Globus pallidus (tissue), 1 donor: ENCODE measurements around the gene UVRAG.
"Not testable (repeated sequence)": the region's sequence is repeated elsewhere in the genome, so short reads cannot be mapped to it uniquely, and the experiment has no call there.

Experiments
- DNase-seq: peaks from one replicate; pipeline ENCODE4 v3.0.0-alpha.2; 2015; ENCODE audit warnings: low spot score

Gene UVRAG

GRCh38 chr11:76074148-76075095, 259.4 kb downstream of the UVRAG start:
- DNase-seq, result no peak

DNA sequence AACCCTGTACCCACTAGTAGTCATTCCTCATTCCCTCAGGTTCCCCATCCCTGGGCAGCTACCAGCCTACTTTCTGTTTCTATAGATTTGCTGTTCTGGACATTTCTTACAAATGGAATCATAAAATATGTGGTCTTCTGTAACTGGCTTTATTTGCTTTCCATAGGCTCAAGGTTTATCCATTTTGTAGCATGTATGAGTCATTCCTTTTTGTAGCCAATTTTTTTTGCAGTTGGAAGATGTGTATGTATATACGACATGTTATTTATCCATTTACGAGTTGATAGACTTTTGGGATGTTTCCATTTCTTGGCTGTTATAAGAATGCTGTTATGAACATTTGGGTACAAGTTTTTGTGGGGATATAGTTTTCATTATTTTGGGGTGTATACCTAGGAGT, 260.7 kb downstream of the UVRAG start:
- DNase-seq, result no peak

GRCh38 chr11:76076253-76076652, 261.2 kb downstream of the UVRAG start:
- DNase-seq, result not testable (repeated sequence)

DNA sequence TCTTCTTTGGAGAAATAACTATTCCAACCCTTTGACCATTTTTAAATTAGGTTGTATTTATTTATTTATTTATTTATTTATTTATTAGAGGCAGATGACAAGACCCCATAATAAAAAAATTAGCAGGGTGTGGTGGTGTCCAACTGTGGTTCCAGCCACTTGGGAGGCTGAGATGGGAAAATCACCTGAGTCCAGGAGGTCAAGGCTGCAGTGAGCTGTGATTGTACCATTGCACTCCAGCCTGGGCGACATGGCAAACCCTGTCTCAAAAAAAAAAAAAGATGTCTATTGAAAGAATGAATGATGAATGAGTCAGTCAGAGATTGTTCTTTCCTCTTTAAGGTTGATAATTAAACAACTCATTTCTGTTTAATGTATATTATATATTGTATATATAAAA, 261.7 kb downstream of the UVRAG start:
- no peak for DNase-seq

GRCh38 chr11:76077575-76078150, 262.7 kb downstream of the UVRAG start:
- peak; percentile 35 for DNase-seq

DNA sequence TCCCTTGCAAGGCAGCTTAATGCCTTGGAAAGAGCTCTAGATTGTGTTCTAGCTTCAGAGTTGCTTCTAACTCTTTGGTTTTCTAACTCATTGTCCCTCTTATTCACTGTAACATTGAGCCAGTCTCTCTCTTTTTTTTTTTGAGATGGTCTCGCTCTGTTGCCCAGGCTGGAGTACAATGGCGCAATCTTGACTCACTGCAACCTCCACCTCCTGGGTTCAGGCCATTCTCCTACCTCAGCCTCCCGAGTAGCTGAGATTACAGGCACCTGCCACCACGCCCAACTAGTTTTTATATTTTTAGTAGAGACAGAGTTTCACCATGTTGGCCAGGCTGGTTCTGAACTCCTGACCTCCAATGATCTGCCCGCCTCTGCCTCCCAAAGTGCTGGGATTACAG, 266.1 kb downstream of the UVRAG start:
- not testable (repeated sequence) for DNase-seq

DNA sequence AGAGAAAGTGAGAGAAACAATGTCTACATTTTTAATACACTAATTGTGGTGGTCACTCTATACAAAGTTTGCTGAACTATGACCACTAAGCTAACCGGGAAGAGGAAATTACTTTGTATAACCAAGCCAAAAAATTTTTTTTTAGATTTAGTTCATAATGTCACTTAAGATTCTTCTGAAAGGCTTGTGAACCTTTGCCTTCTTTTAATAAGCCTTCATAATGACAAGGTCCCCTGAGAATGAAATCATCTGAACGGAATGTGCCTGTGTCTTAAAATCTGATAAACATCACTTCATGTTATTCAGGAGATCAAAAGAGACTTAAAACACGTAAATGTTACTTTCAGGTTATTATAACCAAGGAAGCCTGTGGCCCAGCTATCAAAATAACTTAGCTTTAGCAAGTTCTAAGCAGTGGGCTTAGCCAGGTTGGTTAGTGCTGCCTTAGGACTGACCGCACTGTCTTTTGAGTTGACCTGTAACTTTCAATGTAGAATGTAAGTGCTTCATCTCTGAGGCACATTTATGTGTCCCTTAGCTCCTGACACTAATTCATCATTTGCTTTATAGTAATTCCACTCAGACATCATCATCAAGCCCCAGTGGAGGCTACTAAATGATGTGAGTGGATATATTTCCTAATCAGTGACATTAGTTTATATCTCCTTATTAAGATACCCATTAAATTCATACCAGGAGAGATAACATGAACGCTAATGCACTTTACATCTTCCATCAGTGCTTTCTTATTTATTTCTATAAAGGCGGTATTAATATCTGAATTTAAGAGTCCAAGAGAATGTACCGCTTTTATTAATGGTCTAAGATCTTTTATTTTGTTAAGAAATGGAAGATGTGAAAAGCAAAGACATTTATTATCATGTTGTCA, 268.8 kb downstream of the UVRAG start:
- no peak for DNase-seq

- DNase-seq, result no peak
Measured at GRCh38 chr11:76085270-76085669, 270.3 kb downstream of the UVRAG start.

GRCh38 chr11:76086743-76087635, 272.0 kb downstream of the UVRAG start:
- no peak for DNase-seq

GRCh38 chr11:76087749-76088148, 272.7 kb downstream of the UVRAG start:
- no peak for DNase-seq

- no peak for DNase-seq
Measured at GRCh38 chr11:76088511-76088910, 273.5 kb downstream of the UVRAG start.

DNA sequence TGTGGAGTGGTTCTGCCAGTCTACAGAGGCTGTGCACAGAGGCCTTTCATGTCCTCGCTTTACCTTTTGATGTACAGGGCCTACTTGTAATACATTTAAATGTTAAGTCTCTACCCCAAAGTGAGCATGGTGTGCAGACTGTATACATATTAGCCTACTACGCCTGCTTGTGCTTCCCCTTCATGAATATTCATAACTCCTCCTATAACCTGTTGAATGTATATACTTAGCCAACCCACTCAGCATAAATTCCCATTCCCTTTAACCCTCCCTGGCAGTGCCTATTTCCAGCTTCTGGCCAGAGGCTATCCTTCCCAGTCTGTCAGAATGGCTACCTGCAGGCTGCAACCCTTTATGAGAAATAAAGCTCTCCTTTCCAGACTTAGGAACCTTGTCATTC, 275.2 kb downstream of the UVRAG start:
- no peak for DNase-seq

- no peak for DNase-seq
Measured at GRCh38 chr11:76090821-76091220, 275.8 kb downstream of the UVRAG start.

DNA sequence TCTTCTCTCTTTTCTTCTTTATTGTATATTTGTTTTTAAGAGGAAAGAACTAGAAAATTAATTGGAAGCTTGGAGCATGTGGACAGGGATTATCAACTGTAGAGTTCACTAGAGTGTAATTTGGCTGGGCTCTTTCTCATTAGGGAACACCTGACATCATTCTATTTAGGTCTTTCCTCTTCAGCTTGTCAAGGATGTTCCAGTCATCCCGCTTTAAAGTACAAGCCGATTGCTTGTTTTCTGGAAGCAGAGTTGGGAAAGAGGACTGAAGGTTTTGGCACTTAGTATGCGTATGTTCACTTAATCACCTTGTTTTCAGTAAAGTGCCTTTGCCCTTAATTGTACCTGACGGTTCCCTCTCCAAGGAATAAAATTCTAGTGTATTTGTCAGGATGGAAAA, 279.7 kb downstream of the UVRAG start:
- DNase-seq, result no peak

DNA sequence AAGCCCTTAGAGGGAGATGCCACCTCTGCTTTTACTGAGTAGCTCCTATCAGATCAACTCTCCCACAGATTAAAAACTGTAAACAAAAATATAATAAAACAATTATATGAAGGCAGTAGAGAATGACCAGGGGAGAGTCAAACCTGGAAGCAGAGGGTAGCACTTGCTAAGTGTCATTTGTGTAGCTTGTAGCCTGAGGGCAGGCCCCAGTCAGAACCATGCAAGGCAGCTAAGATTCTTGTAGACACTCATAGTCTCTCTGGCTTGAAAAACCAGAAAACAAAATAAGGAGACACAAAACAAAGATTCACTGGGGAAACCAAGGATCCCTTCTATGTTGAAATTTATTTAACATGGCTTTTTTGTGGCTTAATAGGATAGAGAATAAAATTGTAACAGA, 280.9 kb downstream of the UVRAG start:
- no peak for DNase-seq

- no peak for DNase-seq
Measured at GRCh38 chr11:76096552-76096951, 281.5 kb downstream of the UVRAG start.

DNA sequence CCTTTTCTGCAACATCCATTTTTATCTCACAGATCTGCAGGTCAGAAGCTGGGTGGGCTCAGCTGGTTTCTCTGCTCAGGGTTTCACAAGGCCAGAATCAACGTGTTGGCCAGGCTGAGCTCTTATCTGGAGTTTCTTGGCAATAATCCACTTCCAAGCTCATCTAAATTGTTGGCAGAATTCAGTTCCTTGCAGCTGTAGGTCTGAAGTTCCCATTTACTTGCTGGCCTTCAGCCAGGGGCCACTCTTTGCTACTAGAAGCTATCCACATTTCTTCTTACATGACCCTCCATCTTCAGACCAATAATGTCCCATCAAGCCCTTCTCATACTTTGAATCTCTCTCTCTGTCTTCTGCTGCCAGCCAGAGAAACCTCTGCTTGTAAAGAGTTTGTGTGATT, 287.8 kb downstream of the UVRAG start:
- no peak for DNase-seq

DNA sequence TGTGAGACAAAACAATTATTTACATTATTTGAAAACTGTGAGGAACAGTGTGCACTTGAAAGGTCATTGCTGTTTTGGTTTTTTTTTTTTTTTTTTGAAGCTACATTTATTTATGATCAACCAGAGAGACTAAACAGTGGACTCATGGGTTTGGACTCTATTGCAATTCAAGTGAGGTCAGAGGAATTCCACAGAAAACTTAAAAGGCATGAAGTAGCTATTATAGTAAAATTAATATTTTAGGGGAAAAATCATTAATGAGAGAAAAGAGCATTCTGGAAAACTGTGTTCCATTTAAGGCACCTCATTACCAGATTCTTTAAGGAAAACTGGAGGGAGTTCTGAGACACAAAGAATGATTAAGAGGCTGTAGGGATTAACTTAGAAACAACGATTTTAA, 288.4 kb downstream of the UVRAG start:
- DNase-seq, result no peak

DNA sequence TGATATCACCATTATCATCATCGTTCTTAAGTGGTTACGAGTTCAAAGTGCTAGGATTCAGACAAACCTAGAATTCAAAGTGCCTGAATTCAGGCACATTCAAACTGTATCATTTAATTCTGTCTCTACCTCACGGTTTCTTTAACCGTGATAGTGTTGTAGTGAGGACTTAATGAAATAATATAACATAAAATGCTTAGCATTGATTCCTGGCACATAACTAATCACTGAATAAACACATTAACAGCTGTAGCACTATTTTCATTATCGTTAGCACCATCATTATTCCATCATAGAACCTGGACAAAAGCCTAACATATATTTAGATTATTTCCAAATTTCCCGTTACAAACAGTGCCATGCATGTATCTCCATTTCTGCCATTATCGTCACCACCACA, 289.3 kb downstream of the UVRAG start:
- DNase-seq, result no peak

DNA sequence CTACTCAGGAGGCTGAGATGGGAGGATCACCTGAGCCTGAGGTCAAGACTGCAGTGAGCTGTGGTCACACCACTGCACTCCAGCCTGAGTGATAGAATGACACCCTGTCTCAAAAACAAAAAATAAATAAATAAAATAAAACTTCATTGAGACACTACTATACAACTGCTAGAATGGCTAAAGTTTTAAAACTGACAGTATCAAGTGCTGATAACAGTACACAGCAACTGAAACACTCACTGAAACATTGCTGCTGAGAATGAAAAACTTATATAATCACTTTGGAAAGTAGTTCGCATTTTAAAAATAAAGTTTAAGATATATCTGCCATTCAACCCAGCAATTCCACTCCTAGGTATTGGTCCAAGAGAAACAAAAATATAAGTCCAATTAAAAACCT, 290.6 kb downstream of the UVRAG start:
- no peak for DNase-seq

DNA sequence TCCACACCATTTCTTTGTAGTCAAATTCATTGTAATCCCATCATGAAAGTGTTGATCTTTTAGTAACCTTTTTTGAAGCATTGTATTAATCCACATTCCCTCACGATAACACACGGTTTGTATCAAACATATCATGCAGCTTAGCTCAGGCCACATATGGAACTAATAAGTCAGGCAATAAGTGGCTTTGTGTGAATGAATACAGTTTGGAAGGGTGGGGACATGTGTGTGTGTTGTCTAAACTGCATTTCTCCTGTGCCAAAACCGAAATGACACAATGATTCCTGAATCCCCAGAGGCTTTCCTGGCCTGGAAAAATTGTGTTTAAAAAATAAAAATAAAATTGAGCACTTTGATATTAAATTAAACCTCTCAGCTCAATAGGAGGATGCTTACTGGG, 293.0 kb downstream of the UVRAG start:
- no peak for DNase-seq

DNA sequence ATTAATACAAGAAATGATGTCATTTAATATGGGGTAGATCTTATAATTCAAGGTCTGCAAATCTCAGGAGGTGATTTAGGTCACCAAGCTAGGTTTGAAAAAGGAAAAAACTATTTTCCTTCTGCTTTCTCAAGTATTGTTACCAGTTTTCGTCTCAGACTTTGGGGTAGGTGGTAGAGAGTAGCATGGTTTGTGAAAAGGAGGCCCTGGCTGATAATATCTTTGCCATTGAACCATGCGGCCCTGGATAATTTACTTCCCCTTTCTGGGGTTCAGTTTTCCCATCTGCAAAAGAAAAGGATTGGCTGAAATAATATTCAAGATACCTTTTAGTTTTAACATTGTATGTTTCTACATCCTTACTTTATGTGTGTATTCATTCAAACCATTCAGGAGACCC, 299.2 kb downstream of the UVRAG start:
- no peak for DNase-seq
